Hematopoietic multipotent progenitor cell treated with erythropoietin and hydrocortisone succinate and interleukin-3 and kit ligand, for 17 days (in vitro differentiated cells): ENCODE results near the gene CPXM2.

Source experiments
- DNase-seq: peaks from one replicate; pipeline ENCODE4 v3.0.0-alpha.2; 2015; ENCODE audit warnings: low spot score

CPXM2 gene

DNA sequence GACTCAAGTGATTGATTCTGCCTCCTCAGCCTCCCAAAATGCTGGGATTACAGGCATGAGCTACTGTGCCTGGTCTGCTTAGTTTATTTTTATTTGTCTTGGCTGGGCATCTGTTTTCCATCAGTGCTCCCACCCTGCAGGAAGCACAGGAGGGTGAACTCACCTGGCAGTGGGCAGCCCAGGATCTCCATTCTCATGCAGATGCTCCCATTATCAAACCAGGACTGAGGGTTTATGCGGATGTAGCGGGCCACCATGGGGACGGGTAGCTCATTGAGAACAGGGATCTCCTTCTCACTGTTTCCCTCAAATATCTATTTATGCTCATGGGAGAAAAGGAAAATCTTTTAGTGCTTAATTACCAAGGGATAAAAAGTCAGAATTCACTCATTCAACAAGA lies 93.8 kb downstream of the CPXM2 start:
- no peak for DNase-seq

DNA sequence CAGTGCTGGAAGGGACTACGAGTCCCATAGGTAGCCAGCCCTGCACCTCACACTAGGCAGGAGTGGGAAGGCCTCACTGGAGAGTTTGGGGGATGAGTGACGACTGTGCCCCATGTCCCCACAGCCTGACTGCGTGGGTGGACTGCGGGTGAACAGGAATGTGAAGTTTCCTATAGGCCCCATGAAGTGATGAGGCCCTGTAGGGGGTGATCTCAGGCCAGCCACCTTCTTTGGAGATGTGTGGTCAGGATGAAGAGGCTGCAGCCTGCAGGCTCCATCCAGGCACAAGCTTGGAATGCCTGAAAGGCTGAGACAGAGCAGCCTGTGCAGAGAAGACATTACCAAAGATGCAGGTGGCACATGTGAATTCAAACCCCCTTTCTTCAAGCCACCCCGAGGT lies 94.9 kb downstream of the CPXM2 start:
- no peak for DNase-seq

DNA sequence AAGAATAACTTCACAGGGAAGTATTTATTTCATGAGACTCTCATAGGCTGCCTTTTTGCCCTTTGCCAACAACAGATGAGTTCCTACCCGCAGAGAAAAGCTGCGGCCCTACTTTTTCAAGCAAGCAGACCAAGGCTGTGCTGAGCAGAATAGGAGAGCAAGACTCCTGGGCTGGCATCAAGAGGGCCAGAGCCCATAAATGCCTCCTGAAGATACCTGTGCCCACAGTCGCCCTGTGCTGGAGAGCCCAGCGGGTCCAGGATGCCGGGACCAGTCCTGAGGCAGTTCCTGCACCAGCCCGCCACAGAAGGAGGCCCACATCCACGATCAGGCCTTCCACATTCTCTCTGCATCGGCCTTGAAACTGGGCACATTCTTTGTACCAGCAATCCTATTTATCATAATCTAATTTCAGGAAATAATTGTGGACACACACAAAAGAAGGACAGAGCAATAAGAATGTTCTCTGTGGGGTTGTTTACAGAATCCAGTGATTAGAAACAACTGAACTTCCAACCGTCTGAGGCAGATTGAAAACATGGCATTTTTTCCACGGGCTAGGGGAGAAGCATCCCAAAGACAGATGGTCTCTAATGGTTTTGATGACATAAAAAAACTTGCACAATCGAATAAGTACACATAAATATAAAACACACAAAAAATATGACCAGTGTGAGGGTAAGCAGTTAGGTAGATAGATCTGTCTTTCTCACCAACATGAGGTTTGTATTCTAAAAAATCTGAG lies 95.6 kb downstream of the CPXM2 start:
- no peak for DNase-seq

DNA sequence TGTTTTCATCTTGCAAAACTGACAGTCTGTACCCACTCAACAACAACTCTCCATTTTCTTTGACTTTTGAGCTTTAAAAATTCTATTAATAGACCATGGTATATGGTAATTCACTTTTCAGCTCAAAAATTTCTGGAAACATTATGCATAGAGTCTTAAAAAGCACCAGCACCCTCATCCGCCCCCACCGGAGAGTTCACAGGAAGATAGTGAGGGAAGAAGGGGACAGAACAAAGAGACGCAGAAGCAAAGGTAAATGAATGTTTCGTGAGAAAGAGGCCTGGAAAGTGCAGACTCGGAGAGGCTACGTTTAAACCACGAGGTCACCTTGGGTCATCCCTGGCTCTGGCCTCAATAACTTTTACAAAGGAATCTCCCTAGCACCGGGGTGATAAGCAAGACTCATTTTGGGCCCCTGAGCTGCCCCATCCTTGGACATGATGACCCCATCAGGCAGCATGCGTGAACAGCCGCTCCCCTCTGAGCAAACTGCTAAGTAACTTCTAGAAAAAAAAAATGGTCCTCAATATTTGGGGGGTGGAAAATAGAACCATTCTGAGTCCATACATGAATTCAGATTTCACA lies 96.3 kb downstream of the CPXM2 start:
- no peak for DNase-seq

DNA sequence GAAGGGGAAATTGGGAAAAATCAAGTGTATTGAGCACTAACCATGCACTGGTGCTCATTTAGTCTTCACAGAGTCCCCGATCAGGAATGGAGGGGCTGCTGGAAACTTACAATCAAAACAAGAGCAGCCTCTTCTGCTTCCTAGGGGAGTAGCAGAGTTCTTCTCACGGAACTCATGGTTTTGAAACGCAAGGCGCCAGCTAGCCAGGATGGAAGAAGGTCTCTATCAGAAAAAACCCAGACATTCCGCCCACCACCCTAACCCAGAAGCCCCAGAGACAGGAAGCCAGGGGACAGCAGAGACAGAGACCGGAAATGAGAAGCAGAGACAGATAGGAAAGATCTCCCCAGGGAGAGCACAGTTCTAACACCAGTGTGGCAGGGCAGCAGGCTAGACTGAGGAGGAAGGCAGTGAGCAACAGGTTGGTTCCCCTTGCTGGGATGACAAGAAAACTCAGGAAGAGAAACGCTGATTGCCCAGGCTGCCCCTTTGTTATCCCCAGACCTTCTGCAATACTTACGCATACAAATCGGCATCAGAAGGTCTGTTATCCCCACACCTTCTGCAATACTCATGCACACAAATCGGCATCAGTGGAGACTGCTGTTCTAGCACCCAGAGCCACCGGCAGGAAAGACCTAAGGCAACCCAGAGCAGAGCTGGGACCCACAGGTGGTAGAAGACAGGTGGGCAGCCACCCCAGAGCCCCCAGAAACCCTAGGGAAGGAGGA lies 99.2 kb downstream of the CPXM2 start:
- no peak for DNase-seq

DNA sequence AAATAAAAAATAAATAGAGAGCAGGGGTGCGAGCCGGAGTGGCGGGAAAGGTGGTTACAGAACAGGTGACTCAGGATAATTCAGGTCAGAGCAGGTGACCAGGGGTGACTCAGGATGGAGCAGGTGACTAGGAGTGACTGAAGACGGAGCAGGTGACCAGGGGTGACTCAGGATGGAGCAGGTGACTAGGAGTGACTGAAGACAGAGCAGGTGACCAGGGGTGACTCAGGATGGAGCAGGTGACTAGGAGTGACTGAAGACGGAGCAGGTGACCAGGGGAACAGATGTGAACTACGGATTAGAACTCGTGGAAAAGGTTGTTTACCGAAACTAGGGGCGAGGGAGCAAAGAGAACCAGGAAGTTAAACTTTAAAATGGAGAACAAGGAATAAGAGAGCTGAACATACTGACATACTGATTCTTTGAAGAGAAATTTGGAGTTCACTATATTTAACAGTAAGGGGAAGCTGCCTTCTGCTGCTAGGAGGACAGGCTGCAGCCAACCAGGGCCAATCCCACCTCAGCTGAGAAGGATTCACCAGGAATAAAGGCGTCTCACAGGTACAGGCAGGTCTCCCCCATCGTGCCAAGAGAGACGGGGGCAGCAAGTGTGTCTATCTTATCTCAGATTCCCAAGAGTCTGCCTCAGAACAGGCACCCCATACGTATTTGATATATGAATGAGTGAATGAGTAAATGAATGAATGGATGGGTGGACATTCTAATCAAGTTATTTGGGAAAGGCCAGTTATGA lies 101.3 kb downstream of the CPXM2 start:
- no peak for DNase-seq

DNA sequence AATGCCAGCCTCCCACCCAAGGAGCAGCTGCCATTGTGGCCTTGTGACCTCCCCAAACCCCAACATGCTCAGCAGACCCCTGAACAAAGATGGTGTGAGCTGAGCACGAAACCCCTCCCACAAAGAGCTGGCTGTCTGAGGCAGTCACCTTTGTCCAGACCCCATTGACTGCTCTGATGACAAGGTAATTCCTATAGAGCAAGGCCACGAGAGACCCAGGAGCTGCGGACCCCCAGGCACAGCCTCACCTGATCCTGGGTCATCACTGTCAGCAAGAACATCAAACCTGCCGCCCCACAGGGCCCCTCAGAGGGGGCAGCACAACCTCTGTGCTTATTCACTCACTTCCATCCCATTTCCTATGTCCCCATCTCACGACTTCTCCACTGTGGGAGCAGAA lies 102.6 kb downstream of the CPXM2 start:
- DNase-seq: no peak

DNA sequence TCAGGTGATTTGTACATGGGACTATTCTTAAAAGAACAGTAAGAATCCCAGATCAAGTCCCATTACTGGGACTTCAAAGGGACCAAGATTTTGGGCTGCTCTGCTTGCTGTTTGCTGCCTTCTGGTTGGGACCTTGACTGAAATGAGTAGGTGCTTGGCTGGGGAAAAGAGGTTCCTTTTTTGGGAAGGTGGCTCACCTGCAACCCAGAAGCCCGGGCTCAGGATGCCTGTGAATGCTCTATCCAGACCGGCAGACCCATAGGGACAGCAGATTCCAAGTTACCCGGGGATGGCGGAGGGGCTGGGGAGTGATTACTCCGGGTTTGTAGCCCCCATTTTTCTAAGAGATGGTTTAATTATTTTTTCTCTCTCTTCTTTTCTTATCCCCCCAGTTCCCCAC lies 104.0 kb downstream of the CPXM2 start:
- DNase-seq: no peak

DNA sequence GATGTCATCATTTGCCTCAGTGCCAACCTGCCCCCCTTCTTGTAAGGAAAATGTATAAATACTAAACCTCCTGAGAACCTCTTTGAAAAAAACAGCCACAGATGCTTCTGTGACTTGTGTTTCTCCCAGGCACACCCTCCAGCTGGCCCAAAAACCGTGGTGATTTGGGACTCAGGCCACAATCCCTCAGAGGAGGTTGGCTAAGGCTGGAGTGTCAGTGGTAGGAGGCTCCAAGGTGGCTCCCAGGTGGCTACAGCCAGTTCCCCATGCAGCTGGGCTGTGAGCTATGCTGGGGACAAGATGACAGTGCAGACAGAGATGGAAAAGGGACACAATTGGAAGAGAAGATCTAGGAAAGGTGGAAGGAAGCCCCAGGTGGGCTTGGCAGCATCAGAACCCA lies 104.7 kb downstream of the CPXM2 start:
- no peak for DNase-seq

DNA sequence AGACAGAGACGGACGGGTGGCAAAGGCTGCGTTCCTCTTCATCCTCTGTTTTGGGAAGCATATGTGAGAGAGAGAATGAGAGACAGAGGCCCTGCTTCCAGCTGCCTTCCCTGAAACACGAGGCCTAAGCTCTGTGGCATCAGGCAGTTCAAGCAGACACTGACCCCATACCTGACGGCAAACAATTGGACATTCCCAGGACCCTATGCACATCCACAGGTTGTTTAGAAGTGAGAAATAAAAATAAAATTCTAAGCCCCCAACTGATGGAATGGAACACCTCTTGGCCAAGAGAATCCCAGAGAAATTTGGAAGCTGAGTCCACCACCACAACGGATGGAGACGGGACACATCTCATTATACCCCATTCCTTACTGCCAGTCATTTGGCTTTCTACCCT lies 105.3 kb downstream of the CPXM2 start:
- no peak for DNase-seq

DNA sequence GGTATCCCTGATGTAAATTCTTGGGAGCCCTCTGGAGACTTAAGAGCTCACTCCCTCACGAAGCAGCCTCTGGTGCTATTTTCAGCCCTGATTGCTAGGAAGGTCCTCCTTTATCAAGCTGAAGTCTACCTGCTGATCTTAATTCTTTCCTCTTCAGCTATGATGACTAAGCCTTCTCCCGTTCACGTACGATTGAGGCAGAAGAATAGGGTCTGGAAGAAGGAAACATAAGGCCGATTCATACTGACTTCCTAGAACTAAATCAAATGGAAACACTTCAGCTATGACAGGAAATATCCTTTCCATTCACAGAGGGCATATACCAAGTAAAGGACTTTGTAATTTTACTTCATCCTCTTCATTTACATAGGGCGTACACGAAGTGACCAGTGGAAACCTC lies 107.0 kb downstream of the CPXM2 start:
- no peak for DNase-seq

DNA sequence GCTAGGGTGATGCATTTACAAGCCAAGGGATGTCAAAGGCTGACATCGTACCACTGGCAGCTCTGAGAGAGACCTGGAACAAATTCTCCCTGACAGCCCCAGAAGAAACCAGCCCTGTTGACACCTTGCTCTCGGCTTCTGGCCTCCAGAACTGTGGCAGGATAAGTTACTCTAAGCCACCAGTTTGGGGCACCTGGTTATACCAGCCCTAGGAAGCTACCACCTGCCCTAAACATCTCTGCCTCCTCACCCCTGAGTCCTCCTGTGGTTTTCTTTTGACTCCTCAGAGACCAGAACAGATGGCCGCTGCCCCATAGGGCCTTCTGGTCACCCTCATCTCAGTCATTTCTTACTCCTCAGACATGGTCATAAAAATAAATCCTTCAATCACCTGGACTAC lies 107.4 kb downstream of the CPXM2 start:
- DNase-seq: no peak

DNA sequence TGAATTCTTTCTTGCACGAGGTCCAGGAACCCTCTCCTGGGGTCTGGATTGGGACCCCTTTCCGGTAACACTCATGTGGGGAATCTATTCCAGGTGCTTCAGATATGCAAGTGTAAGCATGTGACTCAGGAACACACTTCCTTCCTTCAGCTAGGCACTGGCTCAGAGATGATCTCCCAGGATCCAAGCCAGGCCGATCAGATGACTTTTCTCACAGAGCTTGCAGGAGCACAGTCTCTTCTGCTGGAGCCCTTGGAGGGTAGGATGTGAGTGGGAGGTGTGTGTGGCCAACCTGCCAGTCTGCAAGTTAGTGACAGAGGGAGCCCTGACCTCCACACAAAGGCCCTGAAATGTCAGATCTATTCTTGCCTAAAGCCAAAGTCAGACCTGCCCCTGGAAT lies 108.3 kb downstream of the CPXM2 start:
- no peak for DNase-seq

DNA sequence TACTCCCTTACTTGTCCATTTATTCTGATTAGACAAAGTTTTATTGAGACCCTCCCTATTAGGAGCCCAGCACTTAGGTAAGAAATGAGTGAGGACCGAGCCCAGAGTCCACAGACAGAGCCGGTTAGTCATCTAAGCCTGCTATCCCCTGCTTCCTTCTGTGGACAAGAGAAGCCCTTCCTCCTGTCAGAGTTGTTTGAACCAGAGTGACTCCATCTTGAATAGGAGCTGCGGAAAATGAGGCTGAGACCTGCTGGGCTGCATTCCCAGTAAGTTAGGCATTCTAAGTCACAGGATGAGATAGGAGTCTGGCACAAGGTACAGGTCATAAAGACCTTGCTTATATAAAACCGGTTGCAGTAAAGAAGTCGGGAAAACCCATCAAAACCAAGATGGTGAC lies 109.1 kb downstream of the CPXM2 start:
- DNase-seq: no peak

DNA sequence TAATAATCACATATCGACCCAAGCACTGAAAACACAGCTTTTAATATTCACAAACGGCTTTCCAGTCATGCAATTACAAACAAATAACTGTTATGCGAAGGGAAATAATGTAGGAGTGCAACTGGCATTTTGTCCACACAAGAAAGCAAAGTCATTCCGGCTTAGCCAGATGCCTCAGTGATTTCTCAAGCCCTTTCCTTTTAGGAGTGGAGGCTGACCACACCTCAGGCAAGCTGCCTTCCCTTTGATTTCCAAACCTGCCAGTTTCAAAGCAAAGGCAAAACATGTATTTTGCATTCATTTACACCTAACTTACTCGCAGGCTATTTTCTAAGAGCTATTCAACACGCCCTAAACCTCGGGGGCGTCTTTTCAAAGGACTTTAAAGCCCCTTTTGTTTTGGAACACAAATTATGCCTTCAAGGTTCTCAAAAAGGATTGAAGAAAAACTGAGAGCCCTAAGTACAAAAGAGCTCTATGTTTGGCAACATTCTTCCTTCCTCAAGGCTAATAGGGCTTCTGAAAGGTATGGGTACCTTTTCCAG lies 109.6 kb downstream of the CPXM2 start:
- DNase-seq: no peak

DNA sequence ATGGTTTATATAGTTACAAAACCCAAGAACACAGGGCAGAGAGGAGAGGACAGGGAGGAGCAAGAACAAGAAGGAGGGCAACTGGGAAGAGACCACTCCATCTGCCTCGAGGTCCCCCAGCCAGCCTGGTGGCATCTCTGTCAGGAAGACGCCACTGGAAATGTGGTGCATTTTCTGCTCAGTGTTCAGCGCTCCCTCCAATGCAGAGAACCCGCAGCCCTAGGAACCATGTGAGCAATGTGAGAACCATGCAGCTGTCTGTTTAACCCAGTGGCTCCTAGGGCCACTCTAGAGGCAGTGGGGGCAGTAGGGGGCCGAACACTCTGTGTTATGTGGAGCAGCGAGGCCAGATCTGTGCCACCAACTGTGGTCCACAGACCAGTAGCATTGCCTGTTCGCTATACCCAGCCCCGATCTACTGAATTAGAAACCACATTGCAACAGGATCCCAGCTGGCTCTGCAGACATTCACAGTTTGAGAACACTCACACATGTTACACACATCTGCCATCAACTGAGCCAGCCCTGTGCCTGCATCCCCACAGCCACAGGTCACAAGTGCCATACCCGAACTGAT lies 110.2 kb downstream of the CPXM2 start:
- DNase-seq: no peak

DNA sequence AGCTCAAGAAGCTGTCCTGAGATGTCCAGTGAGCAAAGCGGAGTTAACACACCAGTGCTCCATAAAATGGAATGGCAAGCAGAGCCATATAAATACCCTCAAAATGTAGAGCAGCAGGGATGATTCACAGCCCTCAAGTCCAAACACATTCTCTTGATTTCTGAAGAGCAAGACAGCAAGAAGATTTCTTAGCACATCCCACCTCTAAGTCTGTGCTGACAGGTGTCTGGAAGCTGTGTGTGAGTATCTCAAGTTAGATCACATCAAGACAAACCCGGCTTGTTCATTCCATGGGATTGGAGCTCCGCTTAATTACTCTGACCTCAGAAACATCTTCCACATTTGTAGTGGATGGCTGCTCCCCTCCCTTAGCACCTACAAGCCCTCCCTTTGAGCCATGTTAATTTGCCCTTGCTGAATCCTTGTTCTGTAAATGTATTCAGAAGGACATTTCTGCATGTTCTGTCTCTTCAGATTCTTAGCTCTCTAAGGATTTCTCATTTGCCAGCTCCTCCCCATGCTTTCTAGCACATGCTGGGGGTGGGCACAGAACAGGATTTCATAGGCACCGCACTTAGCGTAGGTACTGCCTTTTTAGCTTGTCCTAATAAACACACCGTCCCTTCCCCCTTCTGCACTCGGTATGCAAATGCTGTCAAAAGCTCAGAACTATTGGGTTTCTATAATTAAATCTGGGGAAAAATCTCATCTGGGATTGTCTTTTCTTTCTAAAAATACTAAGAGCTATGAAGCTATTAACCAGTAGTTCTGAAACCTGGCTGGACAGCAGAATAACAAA lies 112.7 kb downstream of the CPXM2 start:
- DNase-seq: no peak

DNA sequence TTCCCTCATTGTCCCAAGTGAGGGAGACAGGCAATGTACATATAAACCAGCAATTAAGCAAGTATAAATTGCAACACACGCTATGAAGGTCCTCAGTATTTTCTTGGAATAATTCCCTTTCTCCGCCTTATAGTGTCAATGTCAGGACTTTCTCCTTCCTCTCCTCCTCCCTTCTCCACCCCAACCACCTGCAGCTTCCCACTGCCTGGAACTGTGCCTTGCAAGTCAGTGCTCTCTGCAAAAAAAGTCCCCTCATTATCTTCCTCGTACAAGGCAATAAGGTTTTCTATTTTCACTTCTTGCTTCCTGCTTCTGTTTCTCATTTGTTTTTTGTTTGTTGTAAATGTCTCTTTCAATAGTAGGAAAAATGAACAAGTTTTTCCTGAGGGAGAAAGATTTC lies 113.7 kb downstream of the CPXM2 start:
- DNase-seq: no peak

DNA sequence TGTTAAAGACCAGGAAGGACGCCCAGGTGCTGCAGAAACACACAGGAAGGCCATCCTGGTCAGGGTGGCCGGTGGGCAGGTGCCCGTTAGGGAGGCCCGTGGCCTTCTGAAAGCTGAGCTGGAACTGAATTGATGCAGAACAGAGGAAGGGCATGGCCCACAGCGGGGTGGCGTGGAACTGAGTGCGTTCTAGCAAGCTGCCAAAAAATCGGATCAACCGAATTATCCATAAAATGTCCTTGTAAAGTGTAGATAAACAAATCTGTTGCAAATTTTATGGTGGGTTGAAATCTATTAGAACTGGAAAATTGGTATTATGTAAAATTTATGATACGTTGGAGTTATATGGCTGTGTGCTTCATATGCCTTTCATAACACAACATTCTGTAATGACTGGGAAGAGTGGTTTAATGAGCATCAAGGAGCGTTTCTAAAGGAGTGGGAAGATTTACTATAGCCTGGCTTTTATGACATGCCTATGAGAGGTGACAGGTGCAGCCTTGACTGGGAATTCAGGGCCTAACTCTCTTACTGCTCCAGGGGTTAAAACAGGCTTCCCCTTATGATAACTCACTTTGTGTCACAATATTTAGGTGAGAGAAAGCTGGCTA lies 117.4 kb downstream of the CPXM2 start:
- DNase-seq: no peak

DNA sequence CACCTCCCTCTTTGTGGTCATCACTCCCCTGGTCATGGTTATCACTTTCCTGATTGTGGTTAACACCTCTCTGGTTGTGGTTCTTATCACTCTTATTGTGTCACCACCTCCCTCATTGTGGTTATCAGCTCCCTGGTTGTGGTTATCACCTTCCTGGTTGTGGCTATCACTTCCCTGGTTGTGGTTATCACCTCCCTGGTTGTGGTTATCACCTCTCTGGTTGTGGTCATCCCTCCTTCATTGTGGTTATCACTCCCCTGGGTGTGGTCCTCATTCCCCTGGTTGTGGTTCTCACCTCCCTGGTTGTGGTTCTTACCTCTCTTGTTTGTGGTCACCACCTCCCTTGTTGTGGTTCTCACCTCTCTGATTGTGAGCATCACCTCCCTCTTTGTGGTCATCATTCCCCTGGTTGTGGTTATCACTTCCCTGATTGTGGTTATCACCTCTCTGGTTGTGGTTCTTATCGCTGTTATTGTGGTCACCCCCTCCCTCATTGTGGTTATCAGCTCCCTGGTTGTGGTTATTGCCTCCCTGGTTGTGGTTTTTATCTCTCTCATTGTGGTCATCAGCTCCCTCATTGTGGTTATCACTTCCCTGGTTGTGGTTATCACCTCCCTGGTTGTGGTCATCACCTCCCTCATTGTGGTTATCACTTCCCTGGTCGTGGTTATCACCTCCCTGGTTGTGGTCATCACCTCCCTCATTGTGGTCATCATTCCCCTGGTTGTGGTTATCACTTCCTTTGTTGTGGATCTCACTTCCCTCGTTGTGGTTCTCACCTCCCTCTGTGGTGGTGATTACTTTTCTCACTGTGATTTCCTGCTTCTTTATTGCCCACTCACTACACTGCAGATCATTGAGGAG lies 118.7 kb downstream of the CPXM2 start:
- DNase-seq: no peak
